Muscle layer of duodenum (tissue), 2 donors: Measurements from ENCODE around the gene BRSK2.

Experiments used
- H3K27ac ChIP-seq: one replicate; pipeline ENCODE4 v1.7.0; 2013; ENCODE audit warnings: mild to moderate bottlenecking, low read length
- H3K27me3 ChIP-seq: one replicate; pipeline ENCODE4 v1.7.0; 2013; ENCODE audit warnings: low read depth, mild to moderate bottlenecking, control low read depth, low read length
- H3K36me3 ChIP-seq, 2 donors: one replicate each; pipeline ENCODE4 v1.7.0; 2013; ENCODE audit warnings: low read length in 2 of 2, control low read depth in 1 of 2, mild to moderate bottlenecking in 1 of 2; ENCODE audit not compliant: insufficient read depth in 2 of 2, control insufficient read depth in 1 of 2
- H3K4me1 ChIP-seq, 2 donors: one replicate each; pipeline ENCODE4 v1.7.0; 2013; ENCODE audit warnings: low read length in 2 of 2, mild to moderate bottlenecking in 2 of 2, control low read depth in 1 of 2, moderate library complexity in 1 of 2; ENCODE audit not compliant: insufficient read depth in 2 of 2, control insufficient read depth in 1 of 2
- H3K4me3 ChIP-seq, 2 donors: one replicate each; pipeline ENCODE4 v1.7.0; 2013; ENCODE audit warnings: low read length in 2 of 2, low read depth in 1 of 2, mild to moderate bottlenecking in 1 of 2
- H3K9me3 ChIP-seq, 2 donors: one replicate each; pipeline ENCODE4 v1.7.0; 2013; ENCODE audit warnings: low read length in 2 of 2, control low read depth in 1 of 2, mild to moderate bottlenecking in 1 of 2; ENCODE audit not compliant: control insufficient read depth in 1 of 2
- donor health status: healthy.

Gene BRSK2

GRCh38 chr11:1392561-1392960, 2.8 kb downstream of the BRSK2 start:
- Histone ChIP-seq H3K27ac (no peak overlapping the region), H3K9me3 (no peaks in the 10 kb centered on the region), H3K36me3 (no peaks in the 10 kb centered on the region), H3K4me1 (peaks cover 0 to 14% of the 10 kb centered on the region in 2 donors), H3K4me3 (no peak overlapping the region), H3K27me3 (peaks cover 14% of the 10 kb centered on the region)

- Histone ChIP-seq H3K9me3 (no peaks in the 10 kb centered on the region), H3K27ac (no peak overlapping the region), H3K27me3 (peaks cover 14% of the 10 kb centered on the region), H3K4me3 (no peak overlapping the region), H3K4me1 (peaks cover 0 to 14% of the 10 kb centered on the region in 2 donors), H3K36me3 (no peaks in the 10 kb centered on the region)
These were observed 3.4 kb downstream of the BRSK2 start for GRCh38 chr11:1393038-1393710.

- H3K27ac ChIP-seq, result no peak overlapping the region
These were observed 5.4 kb downstream of the BRSK2 start for GRCh38 chr11:1394936-1395772.

GRCh38 chr11:1395773-1396374, 6.1 kb downstream of the BRSK2 start:
- Histone ChIP-seq H3K27ac (no peak overlapping the region), H3K36me3 (no peaks in the 10 kb centered on the region), H3K27me3 (peaks cover 12% of the 10 kb centered on the region), H3K4me1 (peaks cover 0 to 6% of the 10 kb centered on the region in 2 donors), H3K4me3 (no peak overlapping the region), H3K9me3 (no peaks in the 10 kb centered on the region)

More at GRCh38 chr11:1394936-1395772, 5.4 kb downstream of the BRSK2 start:
- Histone ChIP-seq H3K4me3 (no peak overlapping the region), H3K36me3 (no peaks in the 10 kb centered on the region), H3K9me3 (no peaks in the 10 kb centered on the region), H3K4me1 (peaks cover 0 to 9% of the 10 kb centered on the region in 2 donors), H3K27me3 (peaks cover 14% of the 10 kb centered on the region)

- Histone ChIP-seq H3K4me3 (no peak overlapping the region), H3K27ac (no peak overlapping the region), H3K27me3 (peaks cover 7% of the 10 kb centered on the region), H3K4me1 (peaks cover 0 to 5% of the 10 kb centered on the region in 2 donors), H3K9me3 (no peaks in the 10 kb centered on the region), H3K36me3 (no peaks in the 10 kb centered on the region)
These were observed 6.7 kb downstream of the BRSK2 start for GRCh38 chr11:1396375-1396841.

- no peaks in the 10 kb centered on the region for H3K9me3 ChIP-seq
- peaks cover 6% of the 10 kb centered on the region for H3K27me3 ChIP-seq
- H3K4me3 ChIP-seq, result no peak overlapping the region
- peaks cover 0 to 7% of the 10 kb centered on the region in 2 donors for H3K4me1 ChIP-seq
- H3K27ac ChIP-seq, result no peak overlapping the region
- H3K36me3 ChIP-seq, result no peaks in the 10 kb centered on the region
These were observed 7.6 kb downstream of the BRSK2 start for GRCh38 chr11:1397146-1397861.

- peaks cover 0 to 7% of the 10 kb centered on the region in 2 donors for H3K4me1 ChIP-seq
These were observed 8.3 kb downstream of the BRSK2 start for GRCh38 chr11:1397862-1398527.

GRCh38 chr11:1398528-1399235, 8.9 kb downstream of the BRSK2 start:
- H3K9me3 ChIP-seq, result no peaks in the 10 kb centered on the region
- peaks cover 0 to 7% of the 10 kb centered on the region in 2 donors for H3K4me1 ChIP-seq
- H3K27me3 ChIP-seq, result no peaks in the 10 kb centered on the region
- no peaks in the 10 kb centered on the region for H3K36me3 ChIP-seq
- no peak overlapping the region for H3K4me3 ChIP-seq
- H3K27ac ChIP-seq, result no peak overlapping the region

More at GRCh38 chr11:1397862-1398527, 8.3 kb downstream of the BRSK2 start:
- Histone ChIP-seq H3K9me3 (no peaks in the 10 kb centered on the region), H3K36me3 (no peaks in the 10 kb centered on the region), H3K27me3 (peaks cover under 1% of the 10 kb centered on the region), H3K4me3 (no peak overlapping the region), H3K27ac (no peak overlapping the region)

- Histone ChIP-seq H3K9me3 (no peaks in the 10 kb centered on the region), H3K27ac (no peak overlapping the region), H3K4me1 (peaks cover 0 to 7% of the 10 kb centered on the region in 2 donors), H3K27me3 (no peaks in the 10 kb centered on the region), H3K36me3 (no peaks in the 10 kb centered on the region), H3K4me3 (no peak overlapping the region)
These were observed 9.9 kb downstream of the BRSK2 start for GRCh38 chr11:1399386-1400316.
